ENCODE data around the gene CHSY1.
A peak's percentile ranks its signal among the peaks of the same experiment; 100 is the strongest.

The CHSY1 gene

GRCh38 chr15:101198031-101198575 lies 53.7 kb downstream of the CHSY1 start:
- no peak overlapping the region for H3K4me3 ChIP-seq (ENCODE audit: low read length)
- DNase-seq (ENCODE audit: low read depth, low spot score): no peak

DNA sequence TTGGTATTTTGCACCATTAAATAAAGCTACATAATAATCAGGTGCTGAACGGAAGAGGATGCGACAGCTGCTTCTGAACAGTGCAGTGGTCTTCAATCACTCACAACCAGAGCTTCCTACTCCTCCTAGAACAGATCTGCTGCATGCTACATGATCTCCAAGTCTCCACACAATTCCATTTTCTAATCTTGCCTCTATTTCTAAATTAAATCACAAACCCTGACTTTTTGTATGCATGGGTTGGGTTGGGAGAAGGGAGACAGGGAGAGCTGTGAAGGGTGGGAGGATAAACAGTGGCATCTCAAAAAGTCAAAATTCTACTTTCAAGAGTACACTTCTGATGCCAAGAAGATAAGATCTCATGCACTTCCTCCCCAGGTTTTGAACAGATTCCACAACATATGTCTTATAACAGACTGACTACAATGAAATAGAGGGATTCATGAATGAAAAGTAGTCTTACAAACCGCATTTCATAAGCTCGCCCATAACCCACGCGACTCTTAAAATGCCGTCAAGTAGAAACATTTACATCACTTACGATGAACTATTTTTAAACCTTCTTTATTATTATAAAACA lies 57.2 kb downstream of the CHSY1 start:
- no peak overlapping the region for H3K4me3 ChIP-seq (ENCODE audit: low read length)
- DNase-seq (ENCODE audit: low read depth, low spot score): peak; percentile 87

GRCh38 chr15:101193806-101194545 lies 57.9 kb downstream of the CHSY1 start:
- H3K4me3 ChIP-seq (ENCODE audit: low read length): no peak overlapping the region
- no peak for DNase-seq (ENCODE audit: low read depth, low spot score)

DNA sequence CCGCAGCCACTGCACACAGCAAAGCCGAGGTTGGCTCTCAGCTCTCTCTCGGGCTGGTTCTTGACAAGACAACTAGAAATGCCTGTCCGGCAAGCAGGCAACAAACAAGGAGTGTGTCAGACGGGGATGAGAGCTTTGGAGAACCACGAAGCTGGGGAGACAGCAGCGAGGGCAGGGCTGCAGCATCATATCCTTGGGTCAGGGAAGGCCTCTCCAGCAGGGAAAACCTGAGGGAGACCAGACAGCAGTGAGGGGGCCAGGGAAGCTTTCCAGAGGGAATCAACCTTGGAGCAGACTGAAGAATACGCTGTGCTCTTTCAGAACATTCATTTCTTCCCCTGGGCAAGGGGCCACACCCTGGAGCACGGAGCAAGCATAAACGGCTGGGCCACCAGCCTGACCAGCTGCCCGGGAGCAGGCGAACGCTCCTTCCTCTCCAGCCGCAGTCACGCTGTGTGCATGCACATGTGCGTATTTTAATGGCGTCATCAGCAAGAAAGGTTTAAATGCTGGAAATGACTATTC lies 58.7 kb downstream of the CHSY1 start:
- no peak for DNase-seq (ENCODE audit: low read depth, low spot score)
- H3K4me3 ChIP-seq (ENCODE audit: low read length): no peak overlapping the region

- no peak overlapping the region for H3K4me3 ChIP-seq (ENCODE audit: low read length)
- DNase-seq (ENCODE audit: low read depth, low spot score): no peak
Observed at GRCh38 chr15:101192081-101192480, 59.8 kb downstream of the CHSY1 start.

DNA sequence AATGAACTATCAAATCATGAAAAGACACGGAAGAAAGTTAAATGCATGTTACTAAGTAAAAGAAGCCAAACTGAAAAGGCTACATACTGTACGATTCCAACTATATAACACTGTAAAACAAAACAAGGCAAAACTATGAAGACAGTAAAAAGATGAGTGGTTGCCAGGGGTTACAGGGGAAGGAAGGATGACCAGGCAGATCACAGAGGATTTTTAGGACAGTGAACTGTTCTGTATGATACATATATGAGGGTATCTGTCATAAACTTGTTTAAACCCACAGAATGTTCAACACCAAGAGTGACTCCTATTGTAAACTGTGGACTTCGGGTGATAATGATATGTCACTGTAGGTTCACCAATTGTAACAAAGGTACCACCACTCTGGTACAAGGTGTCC lies 60.6 kb downstream of the CHSY1 start:
- DNase-seq (ENCODE audit: low read depth, low spot score): no peak
- no peak overlapping the region for H3K4me3 ChIP-seq (ENCODE audit: low read length)

- no peak for DNase-seq (ENCODE audit: low read depth, low spot score)
- no peak overlapping the region for H3K4me3 ChIP-seq (ENCODE audit: low read length)
Observed at GRCh38 chr15:101190092-101190595, 61.7 kb downstream of the CHSY1 start.

- DNase-seq (ENCODE audit: low read depth, low spot score): no peak
- no peak overlapping the region for H3K4me3 ChIP-seq (ENCODE audit: low read length)
Observed at GRCh38 chr15:101189409-101190091, 62.3 kb downstream of the CHSY1 start.

DNA sequence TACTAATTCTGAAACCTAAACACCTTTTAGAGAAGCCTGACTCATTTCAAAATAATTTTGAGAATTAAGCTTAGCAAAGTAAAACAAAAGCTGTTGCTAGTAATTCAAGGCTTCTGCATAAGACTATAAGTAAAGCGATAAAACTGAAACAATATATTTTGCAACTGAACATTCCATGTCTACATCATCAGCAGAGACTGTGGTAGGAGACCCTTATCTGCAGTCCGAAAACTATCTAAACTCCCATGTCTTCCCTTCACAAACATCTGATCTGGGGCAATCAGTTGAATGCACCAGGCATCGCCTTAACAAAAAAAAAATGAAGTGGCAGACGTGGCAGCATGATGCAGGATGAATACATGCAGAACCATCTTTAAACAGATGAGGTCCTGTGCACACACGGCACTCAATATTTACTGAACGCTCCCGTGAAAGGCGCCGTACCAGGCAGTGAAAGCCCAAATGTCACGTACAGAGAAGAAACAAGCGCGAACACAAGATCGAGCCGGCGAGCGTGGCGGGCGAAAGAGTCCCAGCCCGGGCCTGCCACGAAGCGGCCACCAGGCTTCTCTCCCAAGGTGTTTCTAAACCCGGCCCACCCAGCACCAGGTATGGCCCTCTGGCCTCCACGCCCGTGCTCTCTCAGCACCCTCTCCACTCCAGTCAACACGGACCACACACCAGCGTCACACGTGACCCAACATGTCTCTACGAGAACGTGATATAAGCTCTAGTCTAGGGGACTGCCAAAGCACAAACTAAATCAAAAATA lies 63.0 kb downstream of the CHSY1 start:
- H3K4me3 ChIP-seq (ENCODE audit: low read length): no peak overlapping the region
- no peak for DNase-seq (ENCODE audit: low read depth, low spot score)

DNA sequence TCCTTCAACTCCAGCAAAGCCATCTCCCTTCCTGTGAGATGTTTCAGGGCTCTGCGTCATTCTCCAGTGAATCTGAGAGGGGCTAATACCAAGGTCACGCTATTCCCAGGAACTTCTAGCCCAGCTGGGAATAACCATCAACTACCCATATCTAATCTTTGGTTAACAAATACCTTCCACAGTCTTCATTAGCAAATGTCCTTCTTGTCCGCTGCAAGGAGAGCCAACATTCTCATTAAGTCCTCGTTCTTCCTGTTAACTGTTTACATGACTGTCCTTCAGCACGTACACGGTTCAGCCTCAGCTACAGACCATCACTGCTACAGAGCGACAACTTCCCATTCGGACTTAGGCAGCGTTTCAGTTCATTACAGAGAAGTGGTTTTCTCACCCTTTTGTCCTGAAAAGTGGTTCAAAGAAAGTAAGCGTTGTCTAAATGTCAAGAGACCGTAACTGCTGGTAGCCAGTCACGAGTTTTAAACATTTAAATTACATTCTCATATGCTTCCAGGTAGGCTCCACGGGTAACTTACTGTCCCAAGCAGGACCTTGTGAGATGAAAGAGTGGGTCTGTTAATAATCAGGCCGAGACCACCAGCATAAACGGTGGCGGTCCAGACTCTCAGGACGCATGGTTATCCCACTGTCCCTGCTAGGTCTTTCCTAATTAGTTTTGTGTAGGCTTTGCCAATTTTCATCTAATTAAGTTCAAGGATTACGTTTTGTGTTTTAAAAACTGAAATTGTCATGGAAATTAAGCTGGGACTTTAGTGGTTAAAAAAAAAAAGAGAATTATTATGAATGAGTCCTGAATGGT lies 63.8 kb downstream of the CHSY1 start:
- DNase-seq (ENCODE audit: low read depth, low spot score): no peak
- no peak overlapping the region for H3K4me3 ChIP-seq (ENCODE audit: low read length)

DNA sequence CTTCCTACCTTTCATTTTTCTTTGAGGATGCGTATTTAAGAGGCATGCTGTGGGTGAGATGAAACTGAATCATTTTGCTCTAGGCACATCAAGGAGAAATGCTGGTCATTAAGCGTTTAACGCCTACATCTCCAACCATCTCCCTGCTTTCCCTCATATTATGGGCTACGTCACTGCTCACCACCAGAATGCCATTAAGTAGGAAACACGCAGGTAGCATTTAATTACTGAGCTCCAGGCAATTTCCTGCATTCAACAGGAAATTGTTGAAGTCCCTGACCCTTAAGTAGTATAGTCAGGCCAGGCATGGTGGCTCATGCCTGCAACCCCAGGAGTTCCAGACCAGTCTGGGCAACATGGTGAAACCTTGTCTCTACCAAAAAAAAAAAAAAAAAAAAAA lies 66.1 kb downstream of the CHSY1 start:
- no peak for DNase-seq (ENCODE audit: low read depth, low spot score)
- H3K4me3 ChIP-seq (ENCODE audit: low read length): no peak overlapping the region

DNA sequence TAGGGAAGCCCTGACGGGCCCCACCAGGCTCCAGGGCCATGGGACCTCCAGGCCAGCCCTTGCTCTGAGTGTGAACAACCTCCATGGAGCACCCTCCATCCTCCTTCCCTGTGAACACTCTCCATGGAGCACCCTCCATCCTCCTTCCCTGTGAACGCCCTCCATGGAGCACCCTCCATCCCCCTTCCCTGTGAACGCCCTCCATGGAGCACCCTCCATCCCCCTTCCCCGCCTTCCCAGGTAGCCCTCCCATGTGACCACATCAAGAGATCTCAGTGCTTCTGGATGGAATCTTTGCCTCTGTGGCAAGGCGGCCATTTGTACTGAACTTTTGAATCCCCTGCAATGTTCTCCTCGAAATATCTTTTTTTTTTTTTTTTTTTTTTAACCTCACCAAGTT lies 66.5 kb downstream of the CHSY1 start:
- no peak for DNase-seq (ENCODE audit: low read depth, low spot score)
- no peak overlapping the region for H3K4me3 ChIP-seq (ENCODE audit: low read length)

DNA sequence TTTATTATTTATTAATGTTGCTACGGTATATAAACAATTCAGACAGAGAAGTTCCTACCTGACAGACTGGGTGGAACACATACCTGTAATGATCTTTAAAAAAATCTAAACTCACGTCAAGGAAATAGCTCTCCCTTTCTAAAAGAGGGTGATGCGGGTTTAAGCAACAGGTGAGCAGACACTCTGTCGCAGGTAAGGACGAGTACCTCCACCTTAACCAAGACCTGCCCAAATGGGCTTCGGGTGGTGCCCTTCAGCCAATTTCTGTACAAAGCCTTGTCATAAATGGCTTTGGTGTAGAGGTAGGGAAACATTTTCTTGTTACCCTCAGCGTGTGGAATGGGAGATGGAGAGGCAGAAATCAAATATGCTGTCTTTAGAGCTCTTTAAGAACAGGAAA lies 67.0 kb downstream of the CHSY1 start:
- H3K4me3 ChIP-seq (ENCODE audit: low read length): no peak overlapping the region
- DNase-seq (ENCODE audit: low read depth, low spot score): no peak

DNA sequence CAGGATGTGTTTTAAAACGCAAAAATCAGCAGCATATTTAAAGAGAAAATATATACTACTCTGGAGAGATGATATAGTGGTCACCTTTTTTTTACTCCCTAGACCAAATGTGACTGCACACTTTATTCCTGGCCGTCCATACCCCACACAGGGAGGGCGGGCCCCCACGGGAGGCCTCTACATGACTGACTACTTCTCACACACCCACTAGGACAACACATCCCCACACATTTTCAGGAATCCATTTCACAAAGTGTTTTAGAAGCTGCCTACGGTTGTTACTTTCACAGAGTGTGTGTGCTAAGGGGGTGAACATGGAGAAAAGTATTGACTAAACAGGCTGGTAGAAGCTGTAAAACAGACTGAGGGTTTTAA lies 67.9 kb downstream of the CHSY1 start:
- DNase-seq (ENCODE audit: low read depth, low spot score): no peak
- no peak overlapping the region for H3K4me3 ChIP-seq (ENCODE audit: low read length)

GRCh38 chr15:101183226-101183930 lies 68.5 kb downstream of the CHSY1 start:
- H3K4me3 ChIP-seq (ENCODE audit: low read length): no peak overlapping the region
- DNase-seq (ENCODE audit: low read depth, low spot score): no peak

GRCh38 chr15:101182215-101182614 lies 69.6 kb downstream of the CHSY1 start:
- no peak for DNase-seq (ENCODE audit: low read depth, low spot score)
- no peak overlapping the region for H3K4me3 ChIP-seq (ENCODE audit: low read length)

DNA sequence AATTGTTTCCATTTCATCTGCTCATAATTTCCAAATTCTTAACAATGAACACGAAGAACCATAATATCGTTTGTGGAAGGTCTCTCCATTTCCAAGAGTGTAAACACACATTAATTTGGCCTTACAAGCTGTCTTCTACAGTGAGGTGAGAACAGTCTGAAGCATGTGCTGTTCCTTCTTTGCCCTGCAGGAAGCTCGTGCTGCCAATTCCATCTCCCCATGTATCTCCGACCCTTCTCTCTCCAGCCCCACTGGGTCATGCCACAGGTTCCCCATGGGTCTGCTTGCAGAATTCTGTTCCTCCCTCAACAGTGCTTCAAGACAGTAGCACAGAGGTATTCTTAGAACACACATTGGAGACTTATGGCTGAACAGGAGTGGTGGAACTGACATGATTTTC lies 70.5 kb downstream of the CHSY1 start:
- no peak overlapping the region; the same call in 1 of the 2 replicates for H3K4me3 ChIP-seq (ENCODE audit: low read length)
- DNase-seq (ENCODE audit: low read depth, low spot score): no peak
